K562 (cell line): Measurements from ENCODE around the gene WIPF2. TPM values are rescaled to one million over a fixed set of nuclear protein-coding genes. Genes with fewer than 3 reads are reported as not detected.

Experiments
- ATAC-seq: fragments of 200-7000 bp; cut with Tn5 transposase; 3 replicates; pipeline ENCODE4 v1.9.1; 2020; ENCODE audit warnings: moderate library complexity
- BruUV-seq: library from RNA; stranded (reverse); fragments of 400-500 nt; replicated peaks from 2 replicates; lab custom pipeline; 2021; lab: Mats Ljungman, UMichigan
- CTCF ChIA-PET: fragments of 300-600 bp; formaldehyde crosslinking; extraction: SDS; loops from one replicate; lab custom pipeline; 2021; ENCODE audit warnings: low intra/inter-chr PET ratio; lab: Yijun Ruan, JAX
- POLR2A ChIA-PET: fragments of 300-600, 350-650 bp; sonication (Branson Sonifier 250); formaldehyde crosslinking; extraction: SDS; loops from one replicate; lab custom pipeline; 2021; ENCODE audit warnings: antibody characterized with exemption, inconsistent platforms; lab: Yijun Ruan, JAX
- DNase-seq, 4 experiments: peaks; one replicate each; pipeline versions ENCODE4 v3.0.0 to v3.0.0-alpha.2; 2011 to 2018; ENCODE audit warnings: low spot score in 3 of 4, mixed read lengths in 3 of 4; ENCODE audit errors: extremely low read depth in 1 of 4
- FAIRE-seq: peaks from 2 replicates; lab custom pipeline; 2011; peaks lifted over from hg19 to GRCh38; lab: Jason Lieb, UNC
- H2AFZ ChIP-seq: 2 replicates; pipeline ENCODE4 v1.6.0; 2011; ENCODE audit warnings: low read depth, low read length, control low read depth, inconsistent platforms
- H3K27ac ChIP-seq: fragments of 200-600 bp; 3 replicates; pipeline ENCODE4 v1.8.0; 2011; ENCODE audit warnings: low read depth, mild to moderate bottlenecking, control low read depth, inconsistent platforms, low read length, moderate library complexity, mixed read lengths; ENCODE audit errors: extremely low read depth
- H3K27me3 ChIP-seq, 2 experiments: fragments of 300-600 bp in 1 of 2; 2 replicates in 1 of 2; 3 replicates in 1 of 2; pipeline versions ENCODE4 v1.6.0 to v1.8.0; 2011; ENCODE audit warnings: inconsistent platforms in 2 of 2, low read length in 2 of 2, mild to moderate bottlenecking in 1 of 2, mixed read lengths in 1 of 2, moderate library complexity in 1 of 2; ENCODE audit not compliant: control insufficient read depth in 2 of 2, insufficient read depth in 2 of 2
- H3K36me3 ChIP-seq: fragments of 300-600 bp; 3 replicates; pipeline ENCODE4 v1.8.0; 2011; ENCODE audit warnings: mild to moderate bottlenecking, low read length, inconsistent platforms; ENCODE audit not compliant: control insufficient read depth, insufficient read depth
- H3K4me1 ChIP-seq, 2 experiments: fragments of 200-600 bp in 1 of 2; replicated peaks in 1 of 2; 2 replicates in 1 of 2; 3 replicates in 1 of 2; pipeline versions ENCODE4 v1.5.1 to v1.8.0; 2011; ENCODE audit warnings: inconsistent platforms in 2 of 2, low read length in 2 of 2, mild to moderate bottlenecking in 1 of 2, mixed read lengths in 1 of 2, moderate library complexity in 1 of 2; ENCODE audit not compliant: control insufficient read depth in 2 of 2, insufficient read depth in 2 of 2
- H3K4me2 ChIP-seq: 2 replicates; pipeline ENCODE4 v1.6.1; 2011; ENCODE audit warnings: low read length, control low read depth, inconsistent platforms, mixed read lengths; ENCODE audit not compliant: insufficient read depth
- H3K4me3 ChIP-seq: fragments of 200-600 bp; sonication (generic), shearing (Covaris generic); 2 replicates; pipeline ENCODE4 v1.5.1; 2016; ENCODE audit warnings: control low read depth, inconsistent platforms
- H3K79me2 ChIP-seq: fragments of 200-600 bp; 3 replicates; pipeline ENCODE4 v1.8.0; 2011; ENCODE audit warnings: low read length, inconsistent platforms; ENCODE audit not compliant: control insufficient read depth, insufficient read depth
- H3K9ac ChIP-seq, 2 experiments: 2 replicates each; pipeline versions ENCODE4 v1.6.0 to v1.6.1; 2011; ENCODE audit warnings: low read depth in 2 of 2, low read length in 2 of 2, control low read depth in 1 of 2, inconsistent platforms in 1 of 2, mild to moderate bottlenecking in 1 of 2, mixed read lengths in 1 of 2; ENCODE audit not compliant: insufficient read depth in 1 of 2
- H3K9me1 ChIP-seq: one replicate; pipeline ENCODE4 v1.6.0; 2011; ENCODE audit warnings: inconsistent platforms, mild to moderate bottlenecking, low read length, moderate library complexity; ENCODE audit not compliant: control insufficient read depth, insufficient read depth
- H3K9me3 ChIP-seq: replicated peaks from 2 replicates; pipeline ENCODE4 v1.5.1; 2011; ENCODE audit warnings: low read depth, low read length, inconsistent platforms; ENCODE audit not compliant: control insufficient read depth, insufficient read depth
- H4K20me1 ChIP-seq: replicated peaks from 2 replicates; pipeline ENCODE4 v1.6.1; 2011; ENCODE audit warnings: low read length, inconsistent platforms, mixed read lengths; ENCODE audit not compliant: control insufficient read depth, insufficient read depth
- CBFA2T2 ChIP-seq: fragments of 450-650 bp; conservative IDR thresholded peaks from 2 replicates; pipeline ENCODE4 v1.6.1; 2017; ENCODE audit warnings: mild to moderate bottlenecking
- E2F5 ChIP-seq: sonication (generic); formaldehyde crosslinking; IDR thresholded peaks from 2 replicates; pipeline ENCODE4 v1.8.0; 2022; ENCODE audit warnings: mild to moderate bottlenecking, missing genetic modification reagents
- L3MBTL2 ChIP-seq: fragments of 450-650 bp; IDR thresholded peaks from 2 replicates; pipeline ENCODE4 v1.6.1; 2016; ENCODE audit warnings: mild to moderate bottlenecking, moderate library complexity
- MECOM ChIP-seq: fragments of 250-450 bp; sonication (Bioruptor Pico); IDR thresholded peaks from 2 replicates; pipeline ENCODE4 v1.8.0; 2022; ENCODE audit warnings: inconsistent platforms
- NR2C2 ChIP-seq, 2 experiments: fragments of 200-800 bp in 1 of 2; sonication (Bioruptor generic) in 1 of 2; sonication (generic) in 1 of 2; formaldehyde crosslinking in 1 of 2; IDR thresholded peaks; 2 replicates each; pipeline versions ENCODE4 v1.6.1 to v1.8.0; 2016 to 2022; ENCODE audit warnings: mild to moderate bottlenecking in 1 of 2, missing compliant biosample characterization in 1 of 2, missing genetic modification characterization in 1 of 2, missing genetic modification reagents in 1 of 2
- SRSF9 ChIP-seq: fragments of 200-400 bp; formaldehyde crosslinking; IDR thresholded peaks from 2 replicates; pipeline ENCODE4 v1.6.1; 2017; ENCODE audit warnings: low read depth, low read length, borderline replicate concordance
- TEAD2 ChIP-seq: fragments of 450-650 bp; IDR thresholded peaks from 2 replicates; pipeline ENCODE4 v1.6.1; 2016; ENCODE audit warnings: missing genetic modification characterization, control low read depth, missing compliant biosample characterization
- TSC22D4 ChIP-seq: fragments of 450-650 bp; IDR thresholded peaks from 2 replicates; pipeline ENCODE4 v1.6.1; 2016; ENCODE audit warnings: missing genetic modification characterization, missing biosample characterization, control low read depth
- ZBED1 ChIP-seq: IDR thresholded peaks from 2 replicates; pipeline ENCODE4 v1.6.1; 2014
- ZKSCAN8 ChIP-seq: fragments of 200-800 bp; sonication (Bioruptor generic); IDR thresholded peaks from 2 replicates; pipeline ENCODE4 v1.6.1; 2016; ENCODE audit warnings: missing genetic modification characterization, missing compliant biosample characterization
- ZMIZ1 ChIP-seq, 2 experiments: fragments of 150-350 bp in 1 of 2; IDR thresholded peaks; 2 replicates each; pipeline ENCODE4 v1.6.1; 2012 to 2016; ENCODE audit warnings: low read depth in 2 of 2, low read length in 2 of 2, mild to moderate bottlenecking in 1 of 2, moderate library complexity in 1 of 2
- ZNF121 ChIP-seq: sonication (generic); formaldehyde crosslinking; conservative IDR thresholded peaks from 2 replicates; pipeline ENCODE4 v1.8.0; 2022; ENCODE audit warnings: missing genetic modification reagents
- ZNF263 ChIP-seq: sonication (generic); formaldehyde crosslinking; IDR thresholded peaks from 2 replicates; pipeline ENCODE4 v1.8.0; 2022; ENCODE audit warnings: mild to moderate bottlenecking, missing genetic modification reagents, borderline replicate concordance
- ZNF3 ChIP-seq: fragments of 250-450 bp; sonication (Bioruptor Pico); IDR thresholded peaks from 2 replicates; pipeline ENCODE4 v1.5.0; 2021; ENCODE audit warnings: mild to moderate bottlenecking, moderate library complexity
- WGBS: fragments of 100-300 bp; shearing (Covaris generic); methylation state at CpG from one replicate; pipeline ENCODE4 v1.1.6; 2016; ENCODE audit warnings: low coverage, mixed read lengths; ENCODE audit not compliant: insufficient coverage; ENCODE audit errors: missing lambda C conversion rate; 5-methylcytosine and 5-hydroxymethylcytosine counted together
- in situ Hi-C: fragments of 300-500 bp; cut with MboI; formaldehyde crosslinking; loops from 4 replicates; pipeline ENCODE4 v1.15.0; 2018; ENCODE audit warnings: inconsistent platforms, mixed read lengths
- intact Hi-C: fragments of 100-400 bp; cut with micrococcal nuclease; formaldehyde crosslinking; loops from 2 replicates; pipeline ENCODE4 v1.14.2; 2022
- polyA plus RNA-seq, 8 experiments: library from polyadenylated mRNA; depleted of rRNA in 4 of 8; stranded (reverse) in 5 of 8; unstranded in 3 of 8; fragments of >200 nt; fragmentation: Nextera tagmentation in 2 of 8; fragmentation: Illumina TruSeq in 1 of 8; extraction: Ambion mirVana in 2 of 8; extraction: Trizol in 1 of 8; gene quantifications; 2 replicates each; pipeline versions ENCODE4 v1.2.1 to v1.2.3, GENCODE V29; 2011 to 2014; ENCODE audit warnings: inconsistent platforms in 1 of 8, missing spikeins in 1 of 8
- total RNA-seq, 7 experiments: library from RNA; depleted of rRNA in 6 of 7; stranded (reverse); fragments of >200 nt in 6 of 7; fragmentation: Illumina TruSeq in 2 of 7; extraction: Trizol in 2 of 7; gene quantifications; 2 replicates each; pipeline versions ENCODE4 v1.2.1 to v1.2.3, GENCODE V29; 2011 to 2021; ENCODE audit warnings: low replicate concordance in 1 of 7

WIPF2 gene
- total and polyA plus RNA-seq, 9 of the 15 experiments (the other 6 are each of a cell fraction or from before 2014, with no cell fraction given), result 3.6 to 15.0 (median 5.3) TPM

GRCh38 chr17:40268141-40268712 lies 49.1 kb downstream of the WIPF2 start:
- no peaks in the 10 kb centered on the region for H3K9me3 ChIP-seq
- H3K4me1 ChIP-seq, result peaks cover 22 to 24% of the 10 kb centered on the region in 2 experiments; a peak in 4 of 5 replicates
- no TSS peak for BruUV-seq
- no peaks in the 10 kb centered on the region for H3K9me1 ChIP-seq
- in situ Hi-C loops, result no loop called here
- POLR2A ChIA-PET, result interaction anchor here (2.1 kb wide), 1 partner anchor 17 kb away, joined by 6 read pairs; no protein-coding TSS in a partner anchor
- no peak overlapping the region for H2AFZ ChIP-seq
- no peak overlapping the region for H3K27ac ChIP-seq
- no peak overlapping the region for H3K4me3 ChIP-seq
- FAIRE-seq, result no peak
- H3K79me2 ChIP-seq, result no peaks in the 10 kb centered on the region
- CTCF ChIA-PET, result no interaction called here
- peaks cover 46% of the 10 kb centered on the region; the same call in 2 of the 3 replicates for H3K36me3 ChIP-seq
- DNase-seq, result no peak
- H3K27me3 ChIP-seq, result no peaks in the 10 kb centered on the region
- WGBS, result 89% methylated on average over 2 of the region's 2 CpGs
- ATAC-seq, result no peak
- TF ChIP-seq ZBED1, result no peak
- TF ChIP-seq ZNF263 (CRISPR knock-in tag), result no peak
- no peak for TF ChIP-seq MECOM (CRISPR knock-in tag)
- TF ChIP-seq E2F5 (CRISPR knock-in tag), result no peak
- TF ChIP-seq ZNF121 (CRISPR knock-in tag), result no peak
- TF ChIP-seq ZNF3 (CRISPR knock-in tag), result no peak
- TF ChIP-seq SRSF9, result no peak
- no peak for TF ChIP-seq ZKSCAN8 (CRISPR knock-in tag)
- TF ChIP-seq TEAD2 (tag), result no peak
- no peak for TF ChIP-seq CBFA2T2
- no peak for TF ChIP-seq L3MBTL2
- TF ChIP-seq TSC22D4 (tag), result no peak
- no peak for TF ChIP-seq NR2C2 (CRISPR knock-in tag; IDR thresholded peaks at IDR 0.05)
- no peak for TF ChIP-seq NR2C2 (tag; IDR thresholded peaks at IDR 0.05)
- TF ChIP-seq ZMIZ1 (IDR thresholded peaks at IDR 0.05; ENCODE audit: low read depth in 2 of 2, low read length in 2 of 2), result no peak
- TF ChIP-seq, all 486 proteins: peak for 0
- intact Hi-C loops, result no loop called here
- Histone ChIP-seq H4K20me1 (0 out of 2 replicates have a peak, but pooled peaks cover 3% of the 10 kb centered on the region), H3K9ac (no peak overlapping the region), H3K4me2 (no peak overlapping the region)
